Loucy (cell line): ENCODE data around the gene BACH2.

Source experiments
- EZH2phosphoT487 ChIP-seq: fragments of 200-600 bp; IDR thresholded peaks from 2 replicates; pipeline ENCODE4 v1.6.1; 2018; ENCODE audit warnings: antibody characterized with exemption, mild to moderate bottlenecking, moderate library complexity, borderline replicate concordance
- TF ChIP-seq, protein P1 (sequence below): fragments of 200-600 bp; sonication (generic); conservative IDR thresholded peaks from 2 replicates; pipeline ENCODE4 v1.5.1; 2014; ENCODE audit warnings: mild to moderate bottlenecking, antibody characterized with exemption, low read length

DNA sequence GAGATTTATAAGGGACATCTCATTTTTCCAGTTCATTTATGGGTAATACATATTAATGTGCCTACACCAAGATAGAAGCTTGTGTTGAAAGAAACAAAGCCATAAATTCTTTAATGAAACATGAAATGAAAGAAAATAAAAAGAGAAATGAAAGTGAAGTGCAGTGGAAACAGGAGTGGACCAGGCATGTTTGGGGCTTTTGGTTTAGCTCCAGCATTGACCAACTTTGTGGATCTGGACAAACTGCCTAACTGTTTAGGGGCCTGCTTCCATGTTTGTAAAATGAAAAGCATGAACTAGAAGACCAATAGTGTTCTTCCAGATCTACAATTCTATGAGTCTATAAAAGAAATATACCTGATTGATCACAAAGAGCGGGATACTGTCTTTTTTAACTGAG lies 277.4 kb downstream of the BACH2 start:
- TF ChIP-seq, protein P1, sequence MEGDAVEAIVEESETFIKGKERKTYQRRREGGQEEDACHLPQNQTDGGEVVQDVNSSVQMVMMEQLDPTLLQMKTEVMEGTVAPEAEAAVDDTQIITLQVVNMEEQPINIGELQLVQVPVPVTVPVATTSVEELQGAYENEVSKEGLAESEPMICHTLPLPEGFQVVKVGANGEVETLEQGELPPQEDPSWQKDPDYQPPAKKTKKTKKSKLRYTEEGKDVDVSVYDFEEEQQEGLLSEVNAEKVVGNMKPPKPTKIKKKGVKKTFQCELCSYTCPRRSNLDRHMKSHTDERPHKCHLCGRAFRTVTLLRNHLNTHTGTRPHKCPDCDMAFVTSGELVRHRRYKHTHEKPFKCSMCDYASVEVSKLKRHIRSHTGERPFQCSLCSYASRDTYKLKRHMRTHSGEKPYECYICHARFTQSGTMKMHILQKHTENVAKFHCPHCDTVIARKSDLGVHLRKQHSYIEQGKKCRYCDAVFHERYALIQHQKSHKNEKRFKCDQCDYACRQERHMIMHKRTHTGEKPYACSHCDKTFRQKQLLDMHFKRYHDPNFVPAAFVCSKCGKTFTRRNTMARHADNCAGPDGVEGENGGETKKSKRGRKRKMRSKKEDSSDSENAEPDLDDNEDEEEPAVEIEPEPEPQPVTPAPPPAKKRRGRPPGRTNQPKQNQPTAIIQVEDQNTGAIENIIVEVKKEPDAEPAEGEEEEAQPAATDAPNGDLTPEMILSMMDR: no peak
- no peak for TF ChIP-seq EZH2phosphoT487
